WERI-Rb-1 (cell line): Measurements from ENCODE around the gene ACKR1.

ENCODE experiments used
- DNase-seq: peaks from one replicate; pipeline ENCODE4 v3.0.0-alpha.2; 2020
- H3K27ac ChIP-seq: fragments of 250-450 bp; sonication (Bioruptor Pico); 2 replicates; pipeline ENCODE4 v1.5.1; 2020; ENCODE audit warnings: mild to moderate bottlenecking, moderate library complexity
- H3K27me3 ChIP-seq: fragments of 250-450 bp; sonication (Bioruptor Pico); 2 replicates; pipeline ENCODE4 v1.5.1; 2021; ENCODE audit warnings: mild to moderate bottlenecking, low read depth, moderate library complexity; ENCODE audit not compliant: insufficient read depth, severe bottlenecking
- H3K36me3 ChIP-seq: fragments of 250-450 bp; sonication (Bioruptor Pico); 2 replicates; pipeline ENCODE4 v1.5.1; 2020; ENCODE audit warnings: mild to moderate bottlenecking, moderate library complexity
- H3K4me3 ChIP-seq: 2 replicates; pipeline ENCODE4 v1.5.1; 2011; ENCODE audit warnings: low read depth, mild to moderate bottlenecking, control low read depth, low read length
- H3K9me3 ChIP-seq: fragments of 250-450 bp; sonication (Bioruptor Pico); 2 replicates; pipeline ENCODE4 v1.5.1; 2021; ENCODE audit warnings: mild to moderate bottlenecking, moderate library complexity; ENCODE audit not compliant: severe bottlenecking
- CTCF ChIP-seq: IDR thresholded peaks from 2 replicates; pipeline ENCODE4 v1.5.1; 2011; ENCODE audit warnings: low read depth, mild to moderate bottlenecking, control low read depth, inconsistent platforms, low read length

ACKR1 gene

GRCh38 chr1:159181328-159182024 is 23.2 kb upstream of the ACKR1 start:
- no peak for TF ChIP-seq CTCF
- Histone ChIP-seq H3K4me3 (no peak overlapping the region), H3K27ac (no peak overlapping the region), H3K9me3 (no peaks in the 10 kb centered on the region), H3K27me3 (peaks cover 95% of the 10 kb centered on the region), H3K36me3 (no peaks in the 10 kb centered on the region)
- no peak for DNase-seq

- no peak overlapping the region for H3K4me3 ChIP-seq
- DNase-seq, result no peak
- peaks cover 99% of the 10 kb centered on the region for H3K27me3 ChIP-seq
- H3K27ac ChIP-seq, result no peak overlapping the region
- no peaks in the 10 kb centered on the region for H3K9me3 ChIP-seq
- no peaks in the 10 kb centered on the region for H3K36me3 ChIP-seq
- TF ChIP-seq CTCF, result no peak
These were observed 20.5 kb upstream of the ACKR1 start for GRCh38 chr1:159184201-159184600.

- Histone ChIP-seq H3K36me3 (no peaks in the 10 kb centered on the region), H3K27me3 (peaks cover 99% of the 10 kb centered on the region), H3K27ac (no peak overlapping the region), H3K4me3 (no peak overlapping the region), H3K9me3 (no peaks in the 10 kb centered on the region)
- no peak for DNase-seq
- TF ChIP-seq CTCF, result no peak
These were observed 19.6 kb upstream of the ACKR1 start for GRCh38 chr1:159185121-159185520.

GRCh38 chr1:159187033-159187432 is 17.6 kb upstream of the ACKR1 start:
- H3K27ac ChIP-seq, result no peak overlapping the region
- H3K4me3 ChIP-seq, result no peak overlapping the region
- H3K36me3 ChIP-seq, result no peaks in the 10 kb centered on the region
- no peak for TF ChIP-seq CTCF
- no peak for DNase-seq
- no peaks in the 10 kb centered on the region for H3K9me3 ChIP-seq
- peaks cover 99% of the 10 kb centered on the region for H3K27me3 ChIP-seq

GRCh38 chr1:159187647-159188374 is 16.9 kb upstream of the ACKR1 start:
- no peaks in the 10 kb centered on the region for H3K36me3 ChIP-seq
- no peak for DNase-seq
- peaks cover 100% of the 10 kb centered on the region for H3K27me3 ChIP-seq
- no peak overlapping the region for H3K4me3 ChIP-seq
- H3K27ac ChIP-seq, result no peak overlapping the region
- no peak for TF ChIP-seq CTCF
- H3K9me3 ChIP-seq, result no peaks in the 10 kb centered on the region
